ENCODE results near the gene NUAK1.
A peak's percentile ranks its signal among the peaks of the same experiment; 100 is the strongest.

Gene NUAK1

DNA sequence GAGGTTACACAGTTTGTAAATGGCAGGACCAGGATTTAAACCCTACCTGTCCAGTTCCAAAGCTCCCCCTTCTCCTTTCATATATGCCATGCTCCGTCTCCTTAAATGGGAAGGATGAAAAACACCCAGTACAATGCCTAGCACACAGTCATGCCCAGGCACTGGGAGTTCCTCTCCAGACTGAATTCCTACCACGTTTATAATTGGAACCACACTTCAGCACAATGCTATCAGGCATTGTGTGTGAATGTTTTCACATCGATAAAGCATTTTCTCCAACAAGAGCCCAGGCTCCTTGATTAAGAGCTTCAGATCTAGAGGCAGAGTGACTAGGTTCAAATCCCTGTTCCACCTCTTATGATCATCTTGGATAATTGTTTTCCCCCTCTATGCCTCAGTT is 2.7 kb upstream of the NUAK1 start:
- no peak overlapping the region for H3K4me3 ChIP-seq (ENCODE audit: low read depth, low read length)
- TF ChIP-seq, protein P1, sequence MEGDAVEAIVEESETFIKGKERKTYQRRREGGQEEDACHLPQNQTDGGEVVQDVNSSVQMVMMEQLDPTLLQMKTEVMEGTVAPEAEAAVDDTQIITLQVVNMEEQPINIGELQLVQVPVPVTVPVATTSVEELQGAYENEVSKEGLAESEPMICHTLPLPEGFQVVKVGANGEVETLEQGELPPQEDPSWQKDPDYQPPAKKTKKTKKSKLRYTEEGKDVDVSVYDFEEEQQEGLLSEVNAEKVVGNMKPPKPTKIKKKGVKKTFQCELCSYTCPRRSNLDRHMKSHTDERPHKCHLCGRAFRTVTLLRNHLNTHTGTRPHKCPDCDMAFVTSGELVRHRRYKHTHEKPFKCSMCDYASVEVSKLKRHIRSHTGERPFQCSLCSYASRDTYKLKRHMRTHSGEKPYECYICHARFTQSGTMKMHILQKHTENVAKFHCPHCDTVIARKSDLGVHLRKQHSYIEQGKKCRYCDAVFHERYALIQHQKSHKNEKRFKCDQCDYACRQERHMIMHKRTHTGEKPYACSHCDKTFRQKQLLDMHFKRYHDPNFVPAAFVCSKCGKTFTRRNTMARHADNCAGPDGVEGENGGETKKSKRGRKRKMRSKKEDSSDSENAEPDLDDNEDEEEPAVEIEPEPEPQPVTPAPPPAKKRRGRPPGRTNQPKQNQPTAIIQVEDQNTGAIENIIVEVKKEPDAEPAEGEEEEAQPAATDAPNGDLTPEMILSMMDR (IDR thresholded peaks at IDR 0.05; ENCODE audit: insufficient read depth, low read depth, low read length, missing control alignments) = no peak
- DNase-seq (ENCODE audit: low read depth) = no peak

DNA sequence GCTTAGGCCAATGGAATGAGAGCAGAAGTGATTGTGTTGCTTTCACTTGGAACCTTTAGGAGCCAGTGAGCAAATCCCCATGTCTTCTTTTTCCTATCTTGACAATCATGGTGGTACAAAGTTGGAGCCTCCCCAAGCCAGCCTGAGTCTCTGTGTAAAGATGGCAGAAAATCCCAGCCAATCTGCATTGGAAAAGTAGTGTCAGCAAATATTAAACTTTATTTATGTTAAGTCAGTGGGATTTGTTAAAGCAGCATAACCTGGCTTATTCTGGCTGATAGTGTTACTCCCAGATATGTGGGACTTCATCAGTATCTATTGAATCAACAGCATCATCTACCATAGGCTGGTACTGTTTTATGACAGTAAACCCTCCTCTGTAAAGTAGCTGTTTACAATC is 2.2 kb upstream of the NUAK1 start:
- no peak for DNase-seq (ENCODE audit: low read depth)
- H3K4me3 ChIP-seq (ENCODE audit: low read depth, low read length) = no peak overlapping the region

DNA sequence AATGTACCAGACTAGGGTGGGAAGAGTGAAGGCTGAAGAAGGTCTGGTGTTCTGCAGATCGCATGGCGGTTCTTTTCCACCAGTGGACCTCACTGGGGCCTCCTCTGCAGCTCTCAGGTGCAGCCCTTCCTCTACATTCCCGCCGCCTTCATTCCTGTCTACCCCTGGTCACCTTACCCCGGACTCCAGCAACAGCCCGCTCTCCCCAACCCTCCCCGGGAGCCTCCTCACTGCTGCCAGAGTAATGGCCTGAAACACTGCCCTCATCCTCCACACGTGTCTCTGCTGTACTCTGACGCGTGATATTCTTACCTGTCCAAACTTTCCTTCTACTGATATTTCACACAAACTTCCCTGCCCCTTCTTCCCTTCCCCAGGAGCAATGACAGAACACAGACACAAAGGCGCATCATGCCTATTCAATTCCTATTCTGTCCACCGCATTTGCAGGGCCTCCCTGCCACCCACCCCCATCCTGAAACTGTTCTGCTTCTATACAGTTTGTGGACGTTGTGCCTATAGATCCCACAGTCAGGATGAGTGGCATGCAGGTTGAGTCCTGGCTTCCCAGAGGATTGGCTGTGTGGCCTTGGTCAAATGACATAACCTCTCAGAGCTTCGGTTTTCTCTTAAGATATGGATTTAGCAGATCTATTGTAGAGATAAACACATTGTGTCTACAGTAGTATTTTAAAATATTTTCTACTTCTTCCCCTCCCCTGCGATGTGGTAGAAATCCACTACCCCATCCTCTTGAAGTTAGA is 1.7 kb upstream of the NUAK1 start:
- DNase-seq (ENCODE audit: low read depth) = no peak
- TF ChIP-seq, protein P1 (IDR thresholded peaks at IDR 0.05; ENCODE audit: insufficient read depth, low read depth, low read length, missing control alignments) = no peak
- no peak overlapping the region for H3K4me3 ChIP-seq (ENCODE audit: low read depth, low read length)

More for the DNA sequence above, 2.2 kb upstream of the NUAK1 start:
- TF ChIP-seq, protein P1 (IDR thresholded peaks at IDR 0.05; ENCODE audit: insufficient read depth, low read depth, low read length, missing control alignments) = no peak

DNA sequence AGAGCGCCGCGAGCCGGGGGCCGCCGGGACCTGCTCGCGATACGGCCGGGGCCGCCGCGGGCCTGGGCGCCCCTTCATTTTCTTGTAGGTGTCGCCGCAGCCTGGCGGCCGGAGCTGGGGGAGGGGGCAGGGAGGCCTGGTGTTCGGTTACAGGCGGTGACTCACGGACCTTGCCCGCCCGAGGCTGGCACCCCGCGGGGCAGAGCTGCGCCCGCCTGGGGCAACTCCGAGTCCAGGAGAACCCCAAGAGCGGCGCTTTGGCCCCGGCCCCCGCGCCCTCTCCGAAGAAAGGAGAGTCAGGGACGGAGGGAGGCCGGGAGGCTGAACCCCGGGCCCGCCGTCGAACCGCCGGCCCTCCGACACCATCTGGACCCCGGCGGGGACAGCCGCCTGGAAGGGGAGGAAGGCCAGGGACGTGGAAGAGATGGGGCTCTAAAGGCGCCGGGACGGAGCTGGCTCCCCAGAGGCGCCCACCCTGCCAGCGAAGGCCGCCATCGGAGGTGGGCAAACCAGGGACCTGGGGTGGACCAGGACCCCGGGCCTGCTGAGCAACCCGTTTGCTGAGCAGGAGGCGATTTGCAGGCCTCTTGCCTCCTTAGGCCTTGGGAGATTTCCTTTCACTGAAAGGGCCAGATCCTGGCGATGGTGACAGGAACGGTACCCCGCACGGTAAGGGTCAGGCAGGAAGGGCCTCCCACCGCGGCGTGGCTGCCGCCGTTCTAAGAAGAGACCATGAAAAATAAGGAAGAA is 843 bp upstream of the NUAK1 start:
- TF ChIP-seq, protein P1 (IDR thresholded peaks at IDR 0.05; ENCODE audit: insufficient read depth, low read depth, low read length, missing control alignments) = no peak
- DNase-seq (ENCODE audit: low read depth) = peak; percentile 9
- no peak overlapping the region; the same call in 1 of the 2 replicates for H3K4me3 ChIP-seq (ENCODE audit: low read depth, low read length)

DNA sequence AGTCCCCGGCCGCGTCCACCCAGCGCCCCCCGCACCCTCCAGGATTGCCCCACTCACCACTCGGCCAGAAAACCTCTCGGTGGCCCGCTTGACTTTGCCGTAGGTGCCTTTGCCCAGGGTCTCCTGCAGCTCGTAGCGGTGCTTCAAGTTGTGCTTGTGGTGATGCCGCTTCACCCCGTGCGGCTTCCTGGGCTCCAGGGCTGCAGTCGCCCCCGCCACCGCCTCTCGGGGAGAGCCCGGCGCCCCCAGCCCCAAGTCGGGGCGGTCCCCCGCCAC is 459 bp downstream of the NUAK1 start:
- TF ChIP-seq, protein P1 (IDR thresholded peaks at IDR 0.05; ENCODE audit: insufficient read depth, low read depth, low read length, missing control alignments) = no peak
- DNase-seq (ENCODE audit: low read depth) = no peak
- no peak overlapping the region for H3K4me3 ChIP-seq (ENCODE audit: low read depth, low read length)

DNA sequence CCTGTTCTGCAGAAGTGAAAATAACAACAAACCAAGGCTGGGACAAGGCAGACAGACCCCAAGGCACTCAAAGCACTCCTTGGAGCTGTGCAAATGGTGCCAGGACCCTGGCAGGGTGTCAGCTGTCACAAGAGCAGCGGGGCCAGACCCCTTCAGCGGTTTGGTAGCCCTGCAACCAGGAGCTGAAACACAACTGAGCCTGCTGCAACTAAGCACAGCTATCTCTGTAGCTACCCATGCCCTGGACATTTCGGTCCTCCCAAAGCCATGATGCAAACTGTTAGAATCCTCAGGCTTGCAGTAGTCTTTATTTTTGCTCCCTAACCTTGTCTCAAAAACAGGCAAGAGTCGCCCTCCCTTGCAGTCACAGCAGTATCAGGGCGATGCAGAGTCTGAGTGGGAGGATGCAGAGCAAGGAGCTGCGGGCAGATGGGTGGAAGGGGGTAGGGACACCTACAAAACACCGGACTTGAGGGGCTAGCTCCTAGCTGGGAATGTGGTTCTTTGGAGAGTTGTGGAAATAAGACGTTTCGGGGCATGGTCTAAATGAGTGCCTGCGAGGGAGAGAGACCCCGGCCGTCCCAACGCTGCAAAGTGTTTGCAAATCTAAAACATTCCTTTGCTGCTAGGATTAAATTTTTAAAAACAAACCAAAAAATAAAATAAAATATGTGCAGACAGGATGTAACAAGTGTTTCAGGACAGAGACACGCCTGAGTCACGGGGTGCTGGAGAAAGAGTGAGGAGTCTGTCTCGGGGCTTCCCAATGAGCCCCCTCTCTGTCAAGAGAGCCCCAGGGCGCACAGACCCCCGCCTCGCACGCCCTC is 1.0 kb downstream of the NUAK1 start:
- no peak for DNase-seq (ENCODE audit: low read depth)
- no peak overlapping the region for H3K4me3 ChIP-seq (ENCODE audit: low read depth, low read length)
- TF ChIP-seq, protein P1 (IDR thresholded peaks at IDR 0.05; ENCODE audit: insufficient read depth, low read depth, low read length, missing control alignments) = no peak

All from GM12865 (cell line).